Melanocyte of skin (primary cell): ENCODE measurements around the gene DPAGT1. TPM values are rescaled to one million over a fixed set of nuclear protein-coding genes. Genes with fewer than 3 reads are reported as not detected.

Source experiments
- total RNA-seq, 2 donors: library from RNA; depleted of rRNA; stranded (reverse); fragments of >200 nt; gene quantifications; 2 replicates each; pipeline ENCODE4 v1.2.3, GENCODE V29; 2012

Gene DPAGT1
- 10 to 100 TPM; 30.6 to 35.3 TPM for total RNA-seq

DNA sequence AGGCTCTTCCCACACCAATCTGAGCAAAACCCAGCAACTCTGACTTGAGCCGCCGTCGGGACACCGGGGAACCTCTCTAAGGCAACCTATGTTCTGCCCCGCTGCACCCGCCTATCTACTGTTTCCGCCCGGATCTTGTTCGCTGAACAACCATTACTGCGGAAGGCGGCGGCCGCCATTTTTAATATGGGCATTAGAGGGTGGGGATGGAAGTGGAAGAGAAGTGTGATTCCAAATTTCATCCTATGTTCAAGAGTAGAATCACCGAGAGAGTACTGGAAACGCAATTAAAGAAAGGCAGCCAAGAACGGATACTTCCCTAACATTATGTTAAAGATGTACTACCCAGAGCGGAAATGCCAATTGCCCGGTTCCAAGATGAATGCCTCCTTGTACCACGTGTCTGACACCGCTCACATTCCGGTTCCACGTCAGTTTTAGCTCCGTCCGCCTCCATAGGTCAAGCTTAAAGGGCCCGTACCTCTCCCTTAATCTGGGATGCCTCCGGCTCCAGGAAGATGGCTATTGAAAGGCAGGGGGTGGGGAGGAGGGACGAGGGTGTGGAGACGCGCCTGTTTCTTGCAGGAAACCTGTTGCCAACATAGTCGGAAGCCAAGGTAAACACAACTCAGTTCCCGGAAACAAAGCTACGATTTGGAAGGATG lies at the start of gene DPAGT1:
TSS of gene DPAGT1 (minus strand) at position 95 of the 665 bp plus-strand sequence. CDS start 198 bp downstream, outside the sequence.

DNA sequence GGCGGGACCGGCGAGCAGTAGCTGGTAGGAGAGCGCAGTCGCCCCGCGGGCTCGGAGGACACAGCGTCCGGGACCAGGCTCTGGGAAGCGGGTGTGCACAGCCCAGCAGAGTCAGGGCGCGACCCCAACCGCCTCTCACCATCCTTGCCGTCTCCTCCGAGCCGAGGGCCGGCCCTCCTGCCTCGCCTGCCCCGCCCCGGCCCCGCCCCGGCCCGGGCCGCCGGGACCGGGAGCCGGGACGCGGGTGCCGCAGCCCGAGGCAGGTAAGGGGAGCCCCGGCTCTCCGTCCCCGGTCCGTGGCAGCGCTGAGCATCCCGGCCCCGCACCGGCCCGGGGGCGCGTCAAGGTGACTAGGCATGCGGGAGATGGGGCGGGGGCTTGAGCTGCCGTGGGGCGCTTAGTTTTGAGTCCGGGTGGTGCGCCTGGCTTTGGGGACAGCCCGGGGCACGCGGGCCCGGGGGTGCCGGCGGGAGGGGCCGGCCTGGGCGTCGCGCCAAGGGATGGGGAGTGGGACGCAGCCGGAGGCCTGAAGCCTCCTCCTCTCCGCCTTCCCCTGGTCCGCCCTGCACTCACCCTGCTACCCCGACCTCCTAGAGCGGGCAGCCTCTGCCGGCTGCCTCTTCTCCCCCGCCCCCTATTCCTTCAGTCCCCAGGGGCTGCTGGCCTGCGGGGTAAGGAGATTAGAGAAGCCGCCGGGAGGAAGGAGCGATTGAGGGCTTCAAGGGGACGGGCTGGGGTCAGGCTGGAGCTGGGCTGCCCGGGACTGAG lies 47.5 kb upstream of the DPAGT1 start, which contains the start of gene ABCG4:
TSS of gene ABCG4 (plus strand) at position 35 of the 768 bp plus-strand sequence. CDS start 914 bp downstream, outside the sequence.

DNA sequence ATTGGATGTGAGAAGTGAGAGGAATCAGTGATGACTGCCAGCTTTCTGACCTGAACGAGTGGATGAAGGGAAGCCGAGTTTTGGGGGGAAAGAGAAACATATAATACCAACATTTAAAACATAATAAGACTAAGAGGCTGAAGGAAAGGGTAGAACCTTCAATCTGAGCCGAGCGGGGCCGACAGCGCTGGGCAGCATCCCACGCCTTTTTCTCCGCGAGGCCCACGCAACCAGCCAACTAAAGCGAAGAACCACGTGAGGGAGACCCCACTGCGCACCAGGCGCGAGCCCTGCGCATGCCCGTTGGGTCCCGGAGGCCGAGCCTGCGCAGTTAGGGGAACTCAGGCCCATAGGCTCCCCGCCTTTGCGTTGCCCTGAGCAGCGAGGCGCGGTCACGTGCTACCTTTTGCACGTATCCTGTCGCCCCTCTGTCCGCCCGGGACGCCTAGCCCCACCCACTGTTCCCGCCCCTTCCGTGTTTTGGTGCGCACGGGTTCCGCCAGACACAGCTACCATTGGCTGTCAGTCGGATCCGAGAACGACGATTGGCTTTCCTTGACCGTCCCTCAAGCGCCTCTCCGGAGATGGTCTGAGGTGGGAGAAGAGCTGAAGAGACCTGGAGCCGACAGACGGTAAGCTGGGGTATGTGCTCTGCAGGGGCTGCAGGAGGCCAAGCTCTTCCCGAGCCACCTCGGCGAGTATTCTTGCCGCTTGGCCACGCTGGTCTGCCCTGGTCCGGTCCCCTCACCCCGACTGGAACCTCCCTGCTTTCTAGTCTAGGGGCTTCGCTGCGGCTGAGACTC lies 19.6 kb upstream of the DPAGT1 start, which contains the start of gene HINFP:
TSS of gene HINFP (plus strand) at position 573 of the 803 bp plus-strand sequence. CDS start 5,365 bp downstream, outside the sequence.

DNA sequence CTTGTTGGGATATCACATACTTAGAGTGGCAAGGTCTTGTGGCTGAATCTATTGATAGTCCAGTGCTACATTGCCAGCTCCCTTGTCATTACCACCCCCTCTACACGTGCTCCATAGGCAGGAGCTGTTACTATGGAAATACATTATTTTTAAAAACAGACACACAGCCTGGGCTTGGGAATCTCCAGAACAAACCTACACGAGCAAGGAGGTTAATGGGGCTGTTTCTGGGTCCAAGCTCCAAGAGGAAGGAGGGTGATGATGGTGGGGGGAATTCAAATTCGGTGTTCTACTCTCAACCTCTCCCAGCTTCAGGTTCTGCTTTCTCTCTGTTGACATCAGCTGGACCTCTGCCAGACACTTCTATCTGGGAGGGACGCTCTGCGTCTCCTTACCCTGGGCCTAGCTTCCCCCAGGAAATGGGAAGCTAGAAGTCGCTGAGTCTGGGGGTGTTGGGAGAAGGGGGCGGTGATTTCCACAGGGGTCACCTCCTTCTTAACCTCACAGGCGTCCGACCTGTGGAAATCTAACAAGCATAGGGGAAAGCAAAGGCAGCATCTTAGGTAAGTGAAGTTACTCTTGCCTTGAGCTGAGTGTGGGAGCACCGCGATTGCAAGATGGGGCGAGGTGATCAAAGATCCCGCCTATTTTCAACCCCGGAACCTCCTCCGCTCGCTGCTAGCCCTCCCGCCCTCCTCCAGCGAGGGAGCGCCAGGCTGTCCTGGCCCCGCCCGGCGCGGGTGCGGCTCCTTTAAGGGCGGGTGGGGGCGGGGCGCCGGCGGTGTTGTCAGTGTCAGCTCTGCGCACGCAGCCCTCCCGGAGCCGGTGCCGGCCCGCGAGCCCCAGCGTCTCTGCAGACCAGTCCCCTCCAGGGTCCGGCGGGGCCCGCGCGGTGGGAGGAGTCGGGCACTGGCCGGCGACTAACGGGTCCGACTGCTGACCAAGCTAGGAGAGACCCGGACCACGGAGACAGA lies 5.2 kb upstream of the DPAGT1 start, which contains the start of gene C2CD2L:
TSS of gene C2CD2L (plus strand) at position 781 of the 974 bp plus-strand sequence. CDS start 398 bp downstream, outside the sequence.

DNA sequence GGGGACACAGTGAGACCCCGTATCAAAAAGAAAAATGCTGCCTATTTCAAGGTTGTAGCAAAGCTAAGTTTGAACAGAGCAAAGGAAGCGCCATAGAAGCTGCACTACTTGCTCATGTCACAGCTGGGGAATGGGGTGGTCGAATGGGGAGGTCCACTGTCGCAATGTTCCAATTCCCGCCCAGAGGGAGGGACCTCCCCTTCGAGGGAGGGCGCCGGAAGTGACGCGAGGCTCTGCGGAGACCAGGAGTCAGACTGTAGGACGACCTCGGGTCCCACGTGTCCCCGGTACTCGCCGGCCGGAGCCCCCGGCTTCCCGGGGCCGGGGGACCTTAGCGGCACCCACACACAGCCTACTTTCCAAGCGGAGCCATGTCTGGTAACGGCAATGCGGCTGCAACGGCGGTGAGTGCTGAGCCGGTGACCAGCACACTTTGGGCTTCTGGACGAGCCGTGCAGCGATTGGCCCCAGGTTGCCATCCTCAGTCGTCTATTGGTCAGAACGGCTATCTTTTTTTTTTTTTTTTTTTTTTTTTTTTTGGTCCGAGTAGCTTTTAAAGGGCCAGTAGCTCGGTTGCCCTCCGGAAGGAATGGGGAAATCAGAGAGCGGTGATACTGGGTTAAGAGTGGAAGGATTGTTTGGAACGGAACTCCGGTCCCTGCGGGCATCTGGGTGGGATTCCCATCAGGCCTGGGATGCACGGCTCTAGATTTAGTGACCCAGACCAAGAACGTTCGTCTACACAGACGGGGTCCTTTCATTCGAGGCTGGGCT lies 16.8 kb downstream of the DPAGT1 start, which contains the start of gene HMBS:
TSS of gene HMBS (plus strand) at position 219 of the 774 bp plus-strand sequence. CDS start at position 372, 153 bp downstream.

DNA sequence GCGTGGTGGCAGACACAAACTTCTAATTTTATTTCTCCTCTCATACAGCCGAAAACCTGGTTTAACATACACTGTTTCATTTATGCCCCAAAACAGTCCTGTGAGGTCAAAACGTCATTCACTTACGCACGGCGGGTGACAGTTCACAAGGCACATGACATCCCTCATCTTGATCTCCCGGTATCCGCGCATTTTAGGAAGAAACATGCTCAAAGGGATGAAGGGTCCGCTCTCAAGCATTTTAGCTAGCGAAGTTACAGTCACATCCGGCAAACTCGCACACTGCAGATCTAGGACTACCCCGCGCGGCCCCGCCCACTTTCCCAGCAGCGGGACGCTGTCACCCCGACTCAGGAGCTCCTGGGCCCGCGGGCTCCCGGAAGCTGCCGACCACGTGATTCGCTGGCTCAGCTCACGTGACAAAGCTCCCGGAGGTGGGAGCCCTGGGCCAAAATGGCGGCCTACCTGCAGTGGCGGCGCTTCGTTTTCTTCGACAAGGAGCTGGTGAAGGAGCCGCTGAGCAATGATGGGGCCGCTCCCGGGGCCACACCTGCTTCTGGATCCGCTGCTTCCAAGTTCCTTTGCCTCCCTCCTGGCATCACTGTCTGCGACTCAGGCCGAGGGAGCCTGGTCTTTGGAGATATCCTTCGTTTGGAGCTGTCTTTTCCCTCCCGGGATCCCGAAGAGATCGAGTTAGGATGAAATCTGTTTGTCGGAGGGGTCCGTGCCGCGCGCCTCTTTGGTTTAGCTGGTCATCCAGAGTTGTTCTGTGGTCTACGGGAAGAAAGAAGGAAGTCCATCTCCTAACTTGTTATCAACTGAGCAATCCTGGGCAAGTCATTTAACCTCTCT lies 34.1 kb downstream of the DPAGT1 start, which contains the start of gene VPS11:
TSS of gene VPS11 (plus strand) at position 448 of the 852 bp plus-strand sequence. CDS start at position 454, 6 bp downstream.

DNA sequence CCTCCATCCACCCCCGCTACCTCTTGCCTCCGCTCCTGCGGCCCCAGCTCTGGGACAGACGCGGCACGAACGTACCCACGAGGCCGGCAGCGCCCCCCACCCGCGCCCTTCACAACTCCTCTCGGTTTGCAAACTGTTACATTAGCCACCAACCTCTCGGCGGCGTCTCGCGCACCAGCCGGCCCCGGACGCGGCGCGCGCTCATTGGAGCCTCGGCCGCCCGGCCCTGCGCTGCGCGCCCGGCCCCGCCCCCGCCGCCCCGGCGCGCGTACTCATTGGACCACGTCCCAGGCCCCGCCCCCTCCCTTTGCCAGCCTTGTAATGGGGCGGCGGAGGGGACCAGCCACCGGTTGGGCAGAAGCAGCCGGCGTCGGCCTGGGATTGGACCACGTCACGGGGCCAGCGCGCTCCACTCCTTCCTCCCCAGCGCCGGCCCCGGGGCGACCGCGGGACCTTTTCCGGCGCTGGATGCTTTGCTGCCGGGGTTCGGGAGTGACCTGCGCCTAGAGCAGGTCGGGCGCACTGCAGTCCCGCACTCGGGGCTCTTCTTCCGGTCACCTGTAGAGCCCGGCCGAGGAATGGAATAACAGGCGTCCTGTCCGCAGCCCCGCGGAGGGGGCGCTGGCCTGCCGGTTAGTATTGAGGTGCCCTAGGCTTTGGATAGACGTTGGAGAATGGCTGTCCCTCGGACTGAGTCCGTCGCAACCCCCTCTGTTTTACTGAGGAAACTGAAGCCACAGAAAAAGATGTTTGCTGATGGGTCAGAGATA lies 44.5 kb downstream of the DPAGT1 start, which contains the start of gene HYOU1:
TSS of gene HYOU1 (minus strand) at position 206 of the 770 bp plus-strand sequence. CDS start 1,045 bp downstream, outside the sequence.

Other genes starting within 250 kb of the DPAGT1 start
- gene CXCR5, start 218.0 kb downstream of the DPAGT1 start, total RNA-seq, result not detected
- 10 to 100 TPM in 1 of 2 donors, 1 to 10 TPM in 1; 6.9 to 10.7 TPM for gene BCL9L, start 175.9 kb downstream of the DPAGT1 start, total RNA-seq
- gene UPK2, start 145.6 kb downstream of the DPAGT1 start, total RNA-seq, result not detected
- not detected for gene FOXR1, start 130.1 kb downstream of the DPAGT1 start, total RNA-seq
- gene CENATAC, start 103.7 kb downstream of the DPAGT1 start, total RNA-seq, result 10 to 100 TPM; 18.6 to 28.2 TPM
- 100 to 1,000 TPM; 853 to 862 TPM for gene RPS25, start 83.5 kb downstream of the DPAGT1 start, total RNA-seq
- gene TRAPPC4, start 83.1 kb downstream of the DPAGT1 start, total RNA-seq, result 100 to 1,000 TPM in 1 of 2 donors, 10 to 100 TPM in 1; 56.8 to 101 TPM
- gene SLC37A4, start 71.0 kb downstream of the DPAGT1 start, total RNA-seq, result 10 to 100 TPM; 24.1 to 35.0 TPM
- 100 to 1,000 TPM in 1 of 2 donors, 10 to 100 TPM in 1; 95.0 to 180 TPM for gene HYOU1, start 44.6 kb downstream of the DPAGT1 start, total RNA-seq
- 10 to 100 TPM; 39.6 to 47.8 TPM for gene VPS11, start 34.0 kb downstream of the DPAGT1 start, total RNA-seq
- gene HMBS, start 17.0 kb downstream of the DPAGT1 start, total RNA-seq, result 10 to 100 TPM; 15.8 to 18.3 TPM
- gene C2CD2L, start 5.5 kb upstream of the DPAGT1 start, total RNA-seq, result 1 to 10 TPM; 7.2 to 8.0 TPM
- gene HINFP, start 19.7 kb upstream of the DPAGT1 start, total RNA-seq, result 10 to 100 TPM; 16.0 to 20.0 TPM
- under 1 TPM; 0.33 to 0.34 TPM for gene ABCG4, start 47.2 kb upstream of the DPAGT1 start, total RNA-seq
- 10 to 100 TPM; 17.0 to 22.4 TPM for gene NLRX1, start 66.9 kb upstream of the DPAGT1 start, total RNA-seq
- gene NHERF4, start 83.6 kb upstream of the DPAGT1 start, total RNA-seq, result under 1 TPM in 1 of 2 donors, not detected in 1; 0.69 TPM
- 10 to 100 TPM; 11.7 to 17.0 TPM for gene CBL, start 104.5 kb upstream of the DPAGT1 start, total RNA-seq
- 100 to 1,000 TPM; 408 to 781 TPM for gene MCAM, start 215.3 kb upstream of the DPAGT1 start, total RNA-seq
- gene RNF26, start 232.7 kb upstream of the DPAGT1 start, total RNA-seq, result 1 to 10 TPM; 5.2 to 9.7 TPM
- 10 to 100 TPM in 1 of 2 donors, 1 to 10 TPM in 1; 6.7 to 15.8 TPM for gene C1QTNF5, start 239.0 kb upstream of the DPAGT1 start, total RNA-seq
- under 1 TPM in 1 of 2 donors, not detected in 1; under 0.01 TPM for gene MFRP, start 244.9 kb upstream of the DPAGT1 start, total RNA-seq